H1 (cell line): ENCODE data around the gene AAMDC. TPM values are rescaled to one million over a fixed set of nuclear protein-coding genes. Genes with fewer than 3 reads are reported as not detected.
"Not testable (repeated sequence)": the region's sequence is repeated elsewhere in the genome, so short reads cannot be mapped to it uniquely, and the experiment has no call there.

Experiments used
- CTCF ChIA-PET: fragments of 300-600 bp; sonication (Branson Sonifier 250); formaldehyde crosslinking; loops from one replicate; lab custom pipeline; 2021; ENCODE audit not compliant: partially characterized antibody; lab: Charles Lee
- POLR2A ChIA-PET: fragments of 300-600 bp; sonication (Branson Sonifier 250); formaldehyde crosslinking; loops from one replicate; lab custom pipeline; 2021; ENCODE audit warnings: inconsistent platforms; ENCODE audit not compliant: partially characterized antibody; lab: Charles Lee
- DNase-seq, 2 experiments: peaks; one replicate each; pipeline versions ENCODE4 v3.0.0 to v3.0.0-alpha.2; 2010 to 2022; ENCODE audit warnings: low spot score in 2 of 2, low read depth in 1 of 2, mixed read lengths in 1 of 2
- FAIRE-seq: peaks from 2 replicates; lab custom pipeline; 2011; peaks lifted over from hg19 to GRCh38; lab: Jason Lieb, UNC
- H2AFZ ChIP-seq: 2 replicates; pipeline ENCODE4 v1.8.1; 2012; ENCODE audit warnings: low read length, inconsistent platforms
- H2AK5ac ChIP-seq: 2 replicates; pipeline ENCODE4 v1.6.1; 2013; ENCODE audit warnings: low read depth, low read length
- H2BK120ac ChIP-seq: replicated peaks from 2 replicates; pipeline ENCODE3; 2013; ENCODE audit warnings: low read depth, low read length, inconsistent platforms
- H2BK12ac ChIP-seq: 2 replicates; pipeline ENCODE4 v1.6.1; 2013; ENCODE audit warnings: low read depth, low read length
- H2BK15ac ChIP-seq: 2 replicates; pipeline ENCODE4 v1.6.1; 2013; ENCODE audit warnings: low read length
- H2BK20ac ChIP-seq: 2 replicates; pipeline ENCODE4 v1.6.1; 2013; ENCODE audit warnings: low read length
- H2BK5ac ChIP-seq: 2 replicates; pipeline ENCODE4 v1.6.1; 2013; ENCODE audit warnings: low read depth, low read length
- H3K14ac ChIP-seq: 2 replicates; pipeline ENCODE4 v1.6.1; 2013; ENCODE audit warnings: inconsistent platforms; ENCODE audit not compliant: insufficient read length
- H3K18ac ChIP-seq: 2 replicates; pipeline ENCODE4 v1.6.1; 2013; ENCODE audit warnings: low read length; ENCODE audit errors: extremely low read depth
- H3K23ac ChIP-seq: 2 replicates; pipeline ENCODE4 v1.6.1; 2013; ENCODE audit warnings: inconsistent platforms; ENCODE audit not compliant: insufficient read length
- H3K23me2 ChIP-seq: 2 replicates; pipeline ENCODE4 v1.6.1; 2013; ENCODE audit warnings: low read depth, low read length
- H3K27ac ChIP-seq: 2 replicates; pipeline ENCODE4 v1.6.1; 2011; ENCODE audit warnings: low read depth, low read length, inconsistent platforms
- H3K27me3 ChIP-seq, 4 experiments: replicated peaks in 1 of 4; 1 replicate in 1 of 4; 2 replicates in 3 of 4; pipeline versions ENCODE4 v1.6.1 to v1.8.1; 2011 to 2013; ENCODE audit warnings: low read length in 3 of 4, mild to moderate bottlenecking in 3 of 4, inconsistent platforms in 2 of 4, mixed read lengths in 2 of 4, moderate library complexity in 1 of 4; ENCODE audit not compliant: control insufficient read depth in 3 of 4, insufficient read depth in 3 of 4; ENCODE audit errors: extremely low read depth in 1 of 4
- H3K36me3 ChIP-seq, 4 experiments: 2 replicates each; pipeline versions ENCODE4 v1.6.1 to v1.8.1; 2011 to 2013; ENCODE audit warnings: mild to moderate bottlenecking in 4 of 4, low read length in 3 of 4, moderate library complexity in 2 of 4, control low read depth in 1 of 4, inconsistent platforms in 1 of 4; ENCODE audit not compliant: insufficient read depth in 4 of 4, control insufficient read depth in 2 of 4
- H3K4ac ChIP-seq: replicated peaks from 2 replicates; pipeline ENCODE3; 2013; ENCODE audit warnings: low read length, low read depth, mixed read lengths, inconsistent platforms; ENCODE audit not compliant: insufficient read length
- H3K4me1 ChIP-seq, 4 experiments: replicated peaks in 1 of 4; 1 replicate in 1 of 4; 2 replicates in 3 of 4; pipeline versions ENCODE4 v1.6.1 to v1.8.1; 2011 to 2013; ENCODE audit warnings: low read length in 3 of 4, inconsistent platforms in 2 of 4, mixed read lengths in 1 of 4; ENCODE audit not compliant: insufficient read depth in 4 of 4, control insufficient read depth in 3 of 4
- H3K4me2 ChIP-seq, 2 experiments: 2 replicates each; pipeline versions ENCODE4 v1.6.1 to v1.8.1; 2011 to 2013; ENCODE audit warnings: low read depth in 2 of 2, low read length in 2 of 2, control low read depth in 1 of 2, inconsistent platforms in 1 of 2, mild to moderate bottlenecking in 1 of 2; ENCODE audit not compliant: insufficient read depth in 1 of 2
- H3K4me3 ChIP-seq, 4 experiments: fragments of 200-600, 300-600 bp in 1 of 4; sonication (generic), shearing (Covaris generic), sonication (Bioruptor Twin) in 1 of 4; 2 replicates each; pipeline versions ENCODE4 v1.5.1 to v1.8.1; 2011 to 2016; ENCODE audit warnings: low read length in 4 of 4, low read depth in 3 of 4, control low read depth in 2 of 4, inconsistent platforms in 2 of 4, mild to moderate bottlenecking in 2 of 4, mixed read lengths in 1 of 4, moderate library complexity in 1 of 4; ENCODE audit not compliant: insufficient read depth in 2 of 4; ENCODE audit errors: extremely low read depth in 1 of 4
- H3K56ac ChIP-seq: replicated peaks from 2 replicates; pipeline ENCODE3; 2013; ENCODE audit warnings: low read depth, mild to moderate bottlenecking, mixed read lengths, low read length, inconsistent platforms; ENCODE audit not compliant: insufficient read length
- H3K79me1 ChIP-seq: 2 replicates; pipeline ENCODE4 v1.6.1; 2013; ENCODE audit warnings: low read depth, low read length, control low read depth
- H3K79me2 ChIP-seq, 2 experiments: 2 replicates each; pipeline versions ENCODE4 v1.6.1 to v1.8.1; 2012 to 2013; ENCODE audit warnings: low read length in 2 of 2, mild to moderate bottlenecking in 2 of 2, inconsistent platforms in 1 of 2; ENCODE audit not compliant: insufficient read depth in 2 of 2, control insufficient read depth in 1 of 2
- H3K9ac ChIP-seq, 4 experiments: replicated peaks in 1 of 4; 1 replicate in 1 of 4; 2 replicates in 3 of 4; pipeline versions ENCODE4 v1.6.1 to v1.8.1; 2011 to 2013; ENCODE audit warnings: low read depth in 3 of 4, low read length in 3 of 4, control low read depth in 2 of 4, mild to moderate bottlenecking in 2 of 4, moderate library complexity in 2 of 4, inconsistent platforms in 1 of 4; ENCODE audit errors: extremely low read depth in 1 of 4
- H3K9me3 ChIP-seq, 2 experiments: 2 replicates each; pipeline versions ENCODE4 v1.6.1 to v1.8.1; 2012 to 2013; ENCODE audit warnings: mild to moderate bottlenecking in 2 of 2, moderate library complexity in 2 of 2, control low read depth in 1 of 2, inconsistent platforms in 1 of 2, low read depth in 1 of 2, low read length in 1 of 2, mixed read lengths in 1 of 2; ENCODE audit not compliant: insufficient read depth in 2 of 2
- H4K20me1 ChIP-seq, 2 experiments: replicated peaks in 1 of 2; 2 replicates each; pipeline versions ENCODE3 to v1.8.1; 2011 to 2013; ENCODE audit warnings: inconsistent platforms in 2 of 2, low read length in 2 of 2, mild to moderate bottlenecking in 1 of 2; ENCODE audit not compliant: insufficient read depth in 2 of 2, control insufficient read depth in 1 of 2
- H4K5ac ChIP-seq: 2 replicates; pipeline ENCODE4 v1.6.1; 2013; ENCODE audit warnings: low read length, low read depth, mixed read lengths, inconsistent platforms; ENCODE audit not compliant: insufficient read length
- H4K8ac ChIP-seq: 2 replicates; pipeline ENCODE4 v1.8.0; 2013; ENCODE audit warnings: mild to moderate bottlenecking, moderate library complexity, low read length, inconsistent platforms; ENCODE audit not compliant: insufficient read depth; ENCODE audit errors: extremely low read depth
- H4K91ac ChIP-seq: replicated peaks from 2 replicates; pipeline ENCODE3; 2013; ENCODE audit warnings: low read length, mixed read lengths, inconsistent platforms; ENCODE audit not compliant: insufficient read length
- WGBS, 2 experiments: shearing (Covaris generic) in 1 of 2; methylation state at CpG; one replicate each; pipeline versions ENCODE4 v1.1.6 to v1.1.7; 2013 to 2015; ENCODE audit warnings: low lambda C conversion rate in 2 of 2, mixed read lengths in 2 of 2, inconsistent platforms in 1 of 2, low coverage in 1 of 2, missing lambda C conversion rate in 1 of 2; ENCODE audit not compliant: insufficient replicate concordance in 2 of 2, insufficient coverage in 1 of 2, insufficient read length in 1 of 2; ENCODE audit errors: extremely low coverage in 1 of 2, missing lambda C conversion rate in 1 of 2; 5-methylcytosine and 5-hydroxymethylcytosine counted together
- polyA plus RNA-seq, 7 experiments: library from polyadenylated mRNA; depleted of rRNA in 3 of 7; stranded (reverse) in 5 of 7; unstranded in 2 of 7; fragments of >200 nt in 5 of 7; fragments of 200-250 nt in 2 of 7; gene quantifications; 1 replicate in 5 of 7; 2 replicates in 1 of 7; 4 replicates in 1 of 7; pipeline versions ENCODE4 v1.2.1 to v1.2.3, GENCODE V29; 2011 to 2013; ENCODE audit warnings: missing spikeins in 2 of 7, mixed read lengths in 2 of 7
- total RNA-seq: library from RNA; stranded (reverse); fragmentation: NEBNext Ultra II Directional; extraction: Animal tissue kit (Norgen Biotek cat#: 25700); gene quantifications from 2 replicates; pipeline ENCODE4 v1.2.1, GENCODE V29; 2021

AAMDC gene
- total and polyA plus RNA-seq, 2 of the 8 experiments (the other 6 are each of a cell fraction or from before 2014, with no cell fraction given): 17.2 to 19.5 TPM

GRCh38 chr11:77890619-77891056 is 69.7 kb downstream of the AAMDC start:
- H3K14ac ChIP-seq, H3K4me2 ChIP-seq, H4K5ac ChIP-seq, H2AK5ac ChIP-seq, H3K23ac ChIP-seq, H3K27me3 ChIP-seq, H3K9me3 ChIP-seq, H3K27ac ChIP-seq, H3K79me2 ChIP-seq, H3K18ac ChIP-seq, H2BK20ac ChIP-seq, H3K4me1 ChIP-seq, H2BK5ac ChIP-seq, FAIRE-seq, H3K79me1 ChIP-seq, H2BK120ac ChIP-seq, H2AFZ ChIP-seq, H3K56ac ChIP-seq, H2BK15ac ChIP-seq, H3K9ac ChIP-seq, H4K8ac ChIP-seq, H3K4me3 ChIP-seq, H4K91ac ChIP-seq, POLR2A ChIA-PET, H2BK12ac ChIP-seq, CTCF ChIA-PET, H3K4ac ChIP-seq, DNase-seq, H3K36me3 ChIP-seq, H3K23me2 ChIP-seq, H4K20me1 ChIP-seq: not testable (repeated sequence)
- 89% methylated on average over 4 of the region's 4 CpGs; no CpG with 5 or more reads in 1 of the 2 experiments for WGBS, 2 experiments

- H2BK120ac ChIP-seq, H3K4me3 ChIP-seq, H3K79me1 ChIP-seq, H3K14ac ChIP-seq, H3K56ac ChIP-seq, H2AFZ ChIP-seq, CTCF ChIA-PET, H3K36me3 ChIP-seq, H3K23ac ChIP-seq, DNase-seq, H2BK20ac ChIP-seq, H3K4me2 ChIP-seq, H3K79me2 ChIP-seq, H4K5ac ChIP-seq, H4K91ac ChIP-seq, FAIRE-seq, H2BK12ac ChIP-seq, H4K8ac ChIP-seq, H2BK5ac ChIP-seq, H3K23me2 ChIP-seq, H3K9me3 ChIP-seq, H2AK5ac ChIP-seq, H2BK15ac ChIP-seq, H3K27me3 ChIP-seq, H3K18ac ChIP-seq, H3K4ac ChIP-seq, H3K9ac ChIP-seq, H4K20me1 ChIP-seq, H3K27ac ChIP-seq, POLR2A ChIA-PET, H3K4me1 ChIP-seq: not testable (repeated sequence)
- 90% methylated on average over 7 of the region's 7 CpGs; no CpG with 5 or more reads in 1 of the 2 experiments for WGBS, 2 experiments
Observed at GRCh38 chr11:77891256-77891655, 70.3 kb downstream of the AAMDC start.
